ENCODE measurements around the gene AVPR2.

Gene AVPR2

DNA sequence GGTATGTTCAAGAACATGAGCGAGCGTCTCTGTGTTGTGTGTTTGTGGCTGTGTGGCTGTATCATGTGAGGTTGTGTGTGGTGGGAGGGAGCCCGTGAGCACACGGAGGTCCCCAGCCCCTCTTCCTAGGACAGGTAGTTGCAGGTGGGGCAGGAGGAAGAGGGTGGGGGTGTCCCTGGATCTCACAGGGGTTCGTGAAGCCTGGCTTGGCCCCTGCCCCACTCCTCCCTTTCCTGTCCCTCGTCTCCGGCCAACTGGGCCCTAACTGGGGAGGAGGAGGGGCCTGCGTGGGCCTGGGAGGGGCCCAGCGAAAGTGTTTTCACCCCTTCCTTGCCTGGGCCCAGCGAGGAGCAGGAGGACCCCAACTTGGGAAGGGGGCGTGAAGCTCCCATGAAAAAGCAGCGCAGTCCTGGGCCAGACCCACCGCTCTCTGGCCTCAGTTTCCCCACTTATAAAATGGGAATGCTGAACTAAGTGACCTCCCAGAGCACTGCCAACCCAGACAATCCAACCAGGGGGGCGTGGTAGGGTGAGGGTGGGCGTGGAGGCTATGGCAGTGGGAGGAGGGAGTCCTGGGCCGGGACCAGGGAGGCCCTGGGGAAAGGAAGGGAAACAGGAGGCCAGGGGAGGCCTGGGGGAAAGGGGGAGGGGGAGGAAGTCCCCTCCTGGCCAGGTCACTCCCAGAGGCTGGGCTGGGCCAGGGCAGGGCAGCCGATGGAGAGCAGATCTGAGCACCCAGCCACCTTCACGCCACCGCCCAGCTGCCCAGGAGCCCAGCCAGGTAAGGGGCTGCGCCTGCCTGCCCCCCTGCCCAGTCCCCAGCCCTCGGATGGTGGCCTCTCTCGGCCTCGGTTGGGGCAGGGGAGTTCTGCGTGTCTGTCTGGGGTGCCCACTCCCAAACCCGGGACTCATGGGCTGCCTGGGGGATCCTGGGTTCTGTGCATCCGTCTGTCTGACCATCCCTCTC lies at the start of gene AVPR2:
Gene AVPR2, plus strand, starts transcription at position 683 of the 967 bp plus-strand sequence. CDS start 473 bp downstream, outside the sequence.
- peak within 1 kb of the TSS in 1 of 3 experiments; percentile 32 for H3K4me3 Mint-ChIP-seq
- TF ChIP-seq, protein P1, sequence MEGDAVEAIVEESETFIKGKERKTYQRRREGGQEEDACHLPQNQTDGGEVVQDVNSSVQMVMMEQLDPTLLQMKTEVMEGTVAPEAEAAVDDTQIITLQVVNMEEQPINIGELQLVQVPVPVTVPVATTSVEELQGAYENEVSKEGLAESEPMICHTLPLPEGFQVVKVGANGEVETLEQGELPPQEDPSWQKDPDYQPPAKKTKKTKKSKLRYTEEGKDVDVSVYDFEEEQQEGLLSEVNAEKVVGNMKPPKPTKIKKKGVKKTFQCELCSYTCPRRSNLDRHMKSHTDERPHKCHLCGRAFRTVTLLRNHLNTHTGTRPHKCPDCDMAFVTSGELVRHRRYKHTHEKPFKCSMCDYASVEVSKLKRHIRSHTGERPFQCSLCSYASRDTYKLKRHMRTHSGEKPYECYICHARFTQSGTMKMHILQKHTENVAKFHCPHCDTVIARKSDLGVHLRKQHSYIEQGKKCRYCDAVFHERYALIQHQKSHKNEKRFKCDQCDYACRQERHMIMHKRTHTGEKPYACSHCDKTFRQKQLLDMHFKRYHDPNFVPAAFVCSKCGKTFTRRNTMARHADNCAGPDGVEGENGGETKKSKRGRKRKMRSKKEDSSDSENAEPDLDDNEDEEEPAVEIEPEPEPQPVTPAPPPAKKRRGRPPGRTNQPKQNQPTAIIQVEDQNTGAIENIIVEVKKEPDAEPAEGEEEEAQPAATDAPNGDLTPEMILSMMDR (IDR thresholded peaks at IDR 0.05; ENCODE audit: unreplicated experiment in 3 of 3) = no peak
- H3K36me3 Mint-ChIP-seq (ENCODE audit: low read depth) = no peaks in the 10 kb centered on the region
- peaks cover 17% of the 10 kb centered on the region for H3K4me1 Mint-ChIP-seq
- no peaks in the 10 kb centered on the region for H3K27me3 Mint-ChIP-seq (ENCODE audit: low read depth)
- peaks cover 6% of the 10 kb centered on the region for H3K9me3 Mint-ChIP-seq
- H3K27ac Mint-ChIP-seq = no peak within 1 kb of the TSS

DNA sequence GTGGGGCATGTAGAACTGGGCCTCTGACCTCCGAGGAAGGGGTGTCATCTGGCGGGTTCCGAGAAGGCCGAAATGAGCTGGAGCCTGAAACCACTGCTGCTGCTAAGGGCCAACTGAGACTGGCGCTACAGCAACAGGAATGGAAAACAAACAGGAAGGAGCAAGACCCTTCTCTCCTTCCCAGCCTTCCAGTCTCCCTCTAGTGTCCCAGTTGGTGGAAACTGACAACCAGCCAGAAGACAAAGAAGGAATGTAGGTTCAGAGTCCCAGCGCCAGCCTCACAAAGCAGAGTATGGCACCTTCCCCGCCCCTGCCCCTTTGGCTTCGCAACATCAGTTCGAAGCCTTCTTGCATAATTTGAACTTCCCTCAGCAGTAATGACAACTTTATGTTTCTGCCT lies 49.8 kb upstream of the AVPR2 start:
- TF ChIP-seq, protein P1 (IDR thresholded peaks at IDR 0.05; ENCODE audit: unreplicated experiment in 3 of 3) = no peak
- Mint-ChIP-seq H3K4me1 (no peaks in the 10 kb centered on the region), H3K27ac (no peak overlapping the region), H3K9me3 (peaks cover 20% of the 10 kb centered on the region), H3K27me3 (ENCODE audit: low read depth) (peaks cover 19% of the 10 kb centered on the region), H3K36me3 (ENCODE audit: low read depth) (no peaks in the 10 kb centered on the region), H3K4me3 (no peak overlapping the region)

DNA sequence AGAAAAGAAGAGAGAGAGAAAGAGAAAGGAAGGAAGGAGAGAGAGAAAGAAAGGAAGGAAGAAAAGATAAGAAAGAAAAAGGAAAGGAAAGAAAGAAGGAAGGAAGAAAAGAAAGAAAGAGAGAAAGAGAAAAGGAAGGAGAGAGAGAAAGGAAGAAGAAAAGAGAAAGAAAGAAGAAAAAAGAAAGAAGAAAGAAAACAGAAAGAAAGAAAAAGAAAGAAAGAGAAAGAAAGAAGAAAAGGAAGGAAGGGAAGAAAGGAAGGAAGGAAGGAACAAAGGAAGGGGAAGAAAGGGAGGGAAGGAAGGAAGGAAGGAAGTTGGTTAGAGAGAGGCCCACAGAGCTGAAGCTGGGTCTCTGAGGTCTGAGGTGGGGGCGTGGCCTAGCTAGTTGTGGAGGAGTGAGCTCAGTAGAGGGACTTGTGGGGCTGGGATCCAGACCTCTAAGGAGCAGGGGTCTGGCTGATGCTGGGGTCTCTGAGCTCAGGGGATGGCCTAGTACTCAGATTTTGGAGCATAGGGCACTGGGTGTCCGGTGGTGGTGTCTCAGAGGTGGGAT lies 47.0 kb upstream of the AVPR2 start:
- Mint-ChIP-seq H3K9me3 (peaks cover 17% of the 10 kb centered on the region), H3K27me3 (ENCODE audit: low read depth) (peaks cover 15% of the 10 kb centered on the region), H3K4me1 (no peaks in the 10 kb centered on the region), H3K36me3 (ENCODE audit: low read depth) (no peaks in the 10 kb centered on the region), H3K4me3 (no peak overlapping the region), H3K27ac (no peak overlapping the region)
- TF ChIP-seq, protein P1 (IDR thresholded peaks at IDR 0.05; ENCODE audit: unreplicated experiment in 3 of 3) = no peak

DNA sequence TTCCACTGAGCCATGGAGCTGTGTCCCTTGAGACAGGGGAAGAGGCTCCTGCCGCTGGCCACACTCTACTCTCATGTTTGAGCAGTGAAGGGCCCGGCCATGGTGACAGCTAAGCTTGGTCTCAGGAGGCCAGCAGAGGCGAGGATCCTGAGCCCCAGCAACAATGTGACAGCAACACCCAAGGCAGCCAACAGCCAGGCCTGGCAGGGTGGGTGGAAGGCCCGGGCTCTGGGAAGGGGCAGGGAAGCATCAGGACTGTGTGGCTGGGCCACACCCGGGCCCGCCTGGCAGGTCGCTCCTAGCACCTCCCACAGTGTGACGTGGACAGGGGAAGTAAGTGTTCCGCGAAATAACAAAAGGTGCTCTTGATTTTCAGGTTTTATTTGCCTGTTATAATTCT lies 43.3 kb upstream of the AVPR2 start:
- Mint-ChIP-seq H3K27ac (no peak overlapping the region), H3K36me3 (ENCODE audit: low read depth) (peaks cover 5% of the 10 kb centered on the region), H3K4me1 (no peaks in the 10 kb centered on the region), H3K9me3 (peaks cover 14% of the 10 kb centered on the region), H3K4me3 (no peak overlapping the region), H3K27me3 (ENCODE audit: low read depth) (peaks cover 12% of the 10 kb centered on the region)
- TF ChIP-seq, protein P1 (IDR thresholded peaks at IDR 0.05; ENCODE audit: unreplicated experiment in 3 of 3) = no peak

DNA sequence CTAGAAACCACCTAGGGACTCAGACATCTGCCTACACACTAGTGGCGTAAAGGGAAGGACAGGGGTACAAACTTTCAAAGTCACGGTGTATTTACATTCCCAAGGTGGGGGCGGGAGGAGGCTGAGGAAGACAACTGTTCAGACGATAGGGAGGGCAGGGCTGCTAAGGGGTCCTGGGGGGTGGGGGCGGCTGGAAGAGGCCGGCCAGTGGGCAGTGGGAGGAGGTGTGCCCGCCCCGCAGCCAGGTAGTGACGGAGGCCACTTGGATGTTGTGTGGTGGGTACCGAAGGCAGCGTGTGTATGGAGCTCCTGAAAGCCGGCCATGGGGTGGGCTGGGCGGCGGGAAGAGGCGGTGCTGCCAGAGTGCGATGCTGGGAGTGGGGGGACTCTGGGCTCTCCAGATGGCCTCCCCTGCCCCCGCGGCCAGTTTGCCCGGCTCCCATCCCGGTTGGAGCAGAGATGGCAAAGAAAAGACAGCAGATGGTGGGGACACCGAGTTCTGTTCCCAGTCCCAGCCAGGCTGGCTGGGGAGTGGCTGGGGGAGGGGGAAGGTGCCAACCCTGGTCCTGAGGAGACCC lies 42.7 kb upstream of the AVPR2 start:
- peaks cover 16% of the 10 kb centered on the region for H3K9me3 Mint-ChIP-seq
- peaks cover 8% of the 10 kb centered on the region for H3K27me3 Mint-ChIP-seq (ENCODE audit: low read depth)
- H3K4me1 Mint-ChIP-seq = no peaks in the 10 kb centered on the region
- no peak overlapping the region for H3K27ac Mint-ChIP-seq
- peaks cover 5% of the 10 kb centered on the region for H3K36me3 Mint-ChIP-seq (ENCODE audit: low read depth)
- TF ChIP-seq, protein P1 (IDR thresholded peaks at IDR 0.05; ENCODE audit: unreplicated experiment in 3 of 3) = no peak
- H3K4me3 Mint-ChIP-seq = no peak overlapping the region

Measured in nephron (organoid).